ENCODE results near the gene SASH1.

Gene SASH1

DNA sequence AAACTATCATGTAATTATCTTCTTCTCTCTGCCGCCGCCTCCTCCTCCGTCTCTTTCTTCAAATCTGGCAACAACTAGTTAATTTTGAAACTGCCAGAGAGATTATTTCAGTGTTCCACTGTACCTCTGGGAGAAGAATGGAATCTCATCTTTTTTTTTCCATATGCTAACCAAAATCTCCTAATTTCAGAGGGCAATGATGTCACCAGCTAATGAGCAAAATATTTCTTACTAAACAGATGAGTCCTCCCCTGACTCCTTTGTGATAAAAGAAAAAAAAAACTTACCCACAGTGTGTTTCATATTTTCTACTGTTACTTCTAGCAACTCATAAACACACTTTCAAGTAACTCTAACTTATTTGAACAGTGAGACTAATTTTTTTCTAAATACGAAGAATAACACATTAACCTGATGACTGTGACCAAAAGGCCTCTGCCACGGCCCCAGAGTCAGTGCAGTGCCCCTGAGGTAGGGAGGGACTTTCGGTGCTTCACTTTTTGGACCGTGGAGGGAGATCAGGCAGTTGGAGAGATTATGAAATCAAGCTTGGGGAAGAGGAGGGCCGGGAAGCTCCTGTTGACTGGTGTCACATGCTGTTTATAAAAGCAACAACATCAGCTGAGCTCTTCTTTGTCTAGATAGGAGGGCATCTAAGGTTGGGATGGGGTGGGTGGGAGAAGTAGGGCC lies 159.6 kb downstream of the SASH1 start:
- DNase-seq, result no peak

- DNase-seq, result no peak
These were observed 160.1 kb downstream of the SASH1 start for GRCh38 chr6:148502773-148503135.

GRCh38 chr6:148503703-148504102 lies 161.1 kb downstream of the SASH1 start:
- no peak for DNase-seq

DNA sequence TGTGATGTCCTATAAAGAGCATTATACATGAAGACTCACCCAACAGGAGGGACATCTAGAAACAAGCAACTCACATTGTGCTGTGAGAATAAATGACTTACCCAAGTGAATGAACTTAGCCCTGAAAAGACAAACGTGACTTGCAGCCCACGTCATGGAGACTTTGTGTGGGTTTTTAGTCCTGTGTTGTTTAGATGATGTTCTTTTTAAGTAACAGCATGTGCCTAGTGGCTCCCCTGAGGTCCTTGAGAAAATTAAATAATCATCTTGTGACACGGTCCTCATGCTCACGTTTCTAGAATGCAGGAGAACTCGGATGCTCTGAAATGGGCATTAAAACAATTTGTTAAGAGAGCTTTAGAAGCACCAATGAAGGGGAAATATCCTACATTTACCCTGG lies 165.1 kb downstream of the SASH1 start:
- no peak for DNase-seq

- DNase-seq, result no peak
These were observed 165.9 kb downstream of the SASH1 start for GRCh38 chr6:148508401-148509041.

DNA sequence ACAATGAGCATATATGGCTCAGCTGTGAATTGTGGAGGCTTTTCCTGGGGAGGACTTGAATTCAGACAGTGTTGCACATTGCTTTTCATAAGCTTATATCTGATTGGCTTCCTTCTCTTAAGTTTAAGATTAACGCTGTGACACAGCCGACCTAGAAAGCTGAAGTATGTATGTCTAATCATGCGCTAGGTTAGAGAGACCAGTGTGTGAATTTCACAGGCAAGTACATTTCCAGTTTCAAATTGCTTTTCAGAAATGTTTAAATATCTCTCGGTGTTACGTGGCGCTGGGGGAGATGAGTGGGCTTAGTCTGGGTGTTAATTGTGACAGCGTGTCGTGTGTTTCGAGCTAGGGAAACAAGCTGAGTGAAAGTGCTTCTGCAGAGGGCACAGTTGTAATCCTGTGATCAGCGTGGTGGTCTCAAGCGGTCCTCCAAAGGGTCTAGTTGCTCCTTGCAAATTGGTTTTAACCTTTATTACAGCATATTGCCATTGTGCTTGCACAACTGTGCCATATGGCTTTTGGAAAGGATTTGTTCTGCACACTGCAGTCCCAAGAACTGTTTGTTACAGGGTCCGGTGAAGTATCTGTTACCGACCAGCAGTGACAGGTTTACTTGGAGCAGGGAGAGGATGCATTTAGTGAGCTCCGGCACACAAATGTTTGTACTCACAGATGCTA lies 166.6 kb downstream of the SASH1 start:
- DNase-seq, result no peak

DNA sequence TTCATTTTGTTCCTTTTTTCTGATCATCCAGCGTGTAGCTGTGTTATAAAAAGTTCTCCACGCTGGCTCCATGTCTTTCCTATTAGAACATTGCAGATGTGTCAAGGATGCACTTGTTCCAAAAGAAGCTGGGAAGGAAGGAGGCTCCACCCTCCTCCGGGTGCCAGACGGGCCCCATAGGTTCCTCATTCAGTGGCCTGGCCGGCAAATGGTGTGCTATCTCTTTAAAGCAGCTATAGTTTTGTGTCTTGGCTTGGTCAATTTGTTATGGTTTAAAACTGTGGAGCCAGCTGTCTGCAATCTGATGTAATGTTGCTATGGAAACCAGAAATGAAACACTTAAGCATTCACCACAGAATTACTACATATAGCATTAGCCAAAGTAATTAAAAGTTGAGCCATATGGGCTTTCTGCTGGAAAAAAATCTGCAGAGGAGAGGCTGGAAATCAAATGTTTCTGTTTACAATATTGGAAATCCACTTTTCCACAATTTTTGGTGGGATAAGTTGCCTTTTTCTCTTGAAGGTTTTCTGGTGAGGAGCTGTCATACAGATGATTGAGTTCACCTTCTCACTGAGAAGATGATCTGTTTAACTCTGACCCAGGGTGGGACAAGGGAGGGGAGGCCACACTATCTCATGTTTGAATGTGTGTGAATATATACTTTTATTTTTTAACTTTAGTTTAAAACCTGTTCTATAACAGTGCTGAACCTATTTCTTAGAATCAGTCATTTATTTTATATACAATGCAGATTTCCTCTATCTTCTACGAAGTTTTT lies 167.4 kb downstream of the SASH1 start:
- peak; percentile 69 for DNase-seq

GRCh38 chr6:148513145-148514071 lies 170.8 kb downstream of the SASH1 start:
- no peak for DNase-seq

DNA sequence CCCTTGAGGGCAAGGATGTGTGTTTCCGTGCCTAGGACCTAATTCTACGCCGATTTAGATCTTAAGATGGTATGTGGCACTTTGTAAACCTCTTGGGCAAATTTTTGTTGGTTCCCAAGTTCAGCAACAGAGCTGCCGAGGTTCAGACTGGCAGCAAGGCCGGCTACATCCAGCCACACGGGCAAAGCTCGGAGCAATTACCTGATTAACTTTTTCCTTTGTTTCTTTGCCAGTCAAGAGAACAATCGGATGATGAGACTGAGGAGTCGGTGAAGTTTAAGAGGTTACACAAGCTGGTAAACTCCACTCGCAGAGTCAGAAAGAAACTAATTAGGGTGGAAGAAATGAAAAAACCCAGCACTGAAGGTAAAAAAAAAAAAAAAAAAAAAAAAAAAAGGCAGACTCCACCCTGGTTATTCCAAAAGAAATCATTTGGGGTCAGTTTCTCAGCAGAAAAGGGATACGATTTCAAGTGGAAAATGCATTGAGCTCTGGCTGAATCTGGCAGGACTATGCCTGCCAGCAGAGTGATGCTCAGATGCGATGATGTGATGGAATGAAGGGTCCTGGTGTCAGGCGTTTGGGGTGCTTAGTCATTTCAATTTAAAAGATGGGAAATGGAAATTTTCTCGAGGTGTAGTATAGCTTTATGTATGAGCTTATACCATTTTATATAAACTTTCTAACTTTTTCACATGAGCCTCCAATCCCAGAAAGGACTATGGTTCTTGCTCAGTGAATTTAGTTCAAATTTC lies 171.6 kb downstream of the SASH1 start:
- DNase-seq, result no peak

DNA sequence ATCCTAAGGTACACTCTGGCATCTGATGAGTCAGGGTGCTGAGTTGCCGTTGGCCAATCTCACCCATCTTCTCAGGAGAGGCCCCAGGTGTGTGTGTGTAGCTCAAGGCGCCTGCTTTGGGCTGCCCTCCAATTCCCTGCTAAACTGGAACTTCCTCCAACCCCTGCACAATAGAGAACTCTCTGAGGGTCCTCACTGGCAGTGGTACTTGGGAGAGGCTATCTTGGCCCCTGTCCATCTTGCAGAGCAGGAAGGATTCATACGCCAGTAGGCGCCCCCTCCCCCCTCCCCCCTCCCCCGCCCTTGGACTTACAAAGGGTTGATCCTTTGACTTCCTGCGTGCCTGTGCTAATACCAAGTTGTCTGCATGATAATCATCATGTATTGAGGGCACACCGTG lies 173.6 kb downstream of the SASH1 start:
- no peak for DNase-seq

GRCh38 chr6:148516617-148517016 lies 174.0 kb downstream of the SASH1 start:
- no peak for DNase-seq

DNA sequence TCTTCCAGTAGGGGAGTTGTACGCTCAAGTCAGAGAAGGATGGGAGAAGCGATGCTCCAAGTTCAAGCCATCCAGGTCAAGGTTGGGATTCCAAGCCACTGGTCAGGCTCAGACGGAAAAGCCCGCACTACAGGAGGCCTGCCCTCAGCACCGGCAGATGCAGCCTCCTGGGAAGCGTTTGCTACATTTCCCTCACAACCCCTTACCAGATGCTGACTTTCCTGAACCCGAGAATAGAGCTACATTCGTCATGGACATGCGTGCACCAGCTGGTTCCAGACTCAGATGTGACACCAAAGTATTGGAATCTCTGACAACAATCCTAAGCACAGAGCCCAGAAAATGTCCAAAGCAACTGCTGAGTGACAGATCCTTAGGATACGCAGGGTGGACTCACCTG lies 174.8 kb downstream of the SASH1 start:
- DNase-seq, result no peak

DNA sequence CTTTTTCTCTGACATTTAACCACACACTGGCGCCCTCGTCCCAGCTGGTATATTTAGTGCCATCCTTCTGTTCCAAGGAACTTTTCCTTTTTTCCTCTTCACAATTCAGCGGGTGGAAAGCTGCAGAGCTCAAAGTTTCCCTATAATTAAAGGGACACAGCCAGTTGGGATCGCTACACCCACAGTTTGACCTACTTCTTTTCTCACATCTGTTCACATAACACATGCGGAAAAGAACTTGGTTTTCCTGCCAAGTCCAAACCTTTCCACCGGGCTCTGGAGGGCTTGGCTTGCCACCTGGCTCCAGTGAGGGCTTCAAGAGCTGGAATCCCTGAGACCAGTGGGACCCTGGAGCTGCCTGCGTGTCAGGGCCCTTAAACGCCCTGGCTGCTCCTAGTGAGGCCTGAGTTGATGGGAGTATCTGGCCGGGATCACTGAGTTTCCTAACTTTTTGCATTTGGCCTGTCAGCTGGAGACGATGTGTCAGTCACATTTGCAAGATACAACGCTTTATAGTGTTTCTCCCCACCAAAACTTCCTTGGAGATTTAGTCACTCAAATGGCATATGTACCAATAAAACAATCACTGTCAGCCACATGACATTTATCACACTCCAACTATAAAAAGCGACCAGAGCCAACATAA lies 176.0 kb downstream of the SASH1 start:
- DNase-seq, result no peak

DNA sequence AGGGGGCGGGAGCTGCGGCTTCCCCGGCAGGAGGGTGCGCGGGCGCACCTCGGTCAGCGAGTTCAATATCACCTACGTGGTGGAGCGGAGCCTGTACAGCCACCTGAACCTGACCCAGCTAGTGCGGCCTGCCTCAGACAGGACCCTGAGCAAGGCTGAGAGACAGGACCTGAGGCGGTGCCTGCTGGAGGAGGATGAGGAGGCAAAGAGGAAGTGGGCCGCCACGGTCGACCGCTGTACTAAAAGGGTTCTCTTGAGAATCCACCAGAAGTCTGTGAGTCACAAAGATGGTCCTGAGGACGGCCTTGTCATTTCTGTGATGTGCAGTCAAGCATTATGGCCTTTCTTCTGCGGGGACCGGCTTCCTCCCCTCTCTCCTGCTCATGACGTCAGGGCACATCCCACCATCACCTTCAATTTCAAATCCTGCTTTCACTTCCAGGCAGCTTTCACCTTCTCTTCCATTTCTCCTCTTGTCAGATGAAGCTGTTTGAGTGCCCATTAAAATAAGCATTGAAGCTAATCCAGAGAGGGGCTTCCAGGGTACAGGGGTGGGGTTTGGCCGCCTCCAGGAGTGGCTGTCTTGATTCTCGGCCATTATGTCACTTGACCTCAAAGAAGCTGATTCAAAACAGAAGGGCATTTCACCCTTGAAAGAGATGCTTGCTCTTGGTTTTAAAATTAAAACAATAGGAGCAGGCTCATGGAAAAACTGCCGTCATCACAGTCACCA lies 177.6 kb downstream of the SASH1 start:
- no peak for DNase-seq

DNA sequence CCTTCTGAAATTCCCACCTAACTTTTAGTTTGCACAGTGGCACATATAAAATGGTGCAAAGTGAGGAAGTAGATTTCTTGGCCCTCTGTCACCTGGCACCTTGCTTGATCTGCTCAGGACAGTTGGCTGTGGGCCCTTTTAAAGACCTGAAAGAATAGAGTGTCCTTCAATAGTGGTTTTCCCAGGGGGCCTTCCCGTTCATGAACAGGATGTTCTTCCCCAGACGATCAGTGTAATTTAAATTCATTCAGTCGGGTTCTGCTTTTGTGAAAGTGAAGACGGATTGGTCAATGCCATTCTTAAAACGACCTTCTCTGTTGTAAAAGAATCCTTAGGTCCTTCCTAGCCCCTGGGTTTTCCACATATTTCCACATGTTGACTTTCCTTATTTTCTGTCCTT lies 178.5 kb downstream of the SASH1 start:
- no peak for DNase-seq

- no peak for DNase-seq
These were observed 178.9 kb downstream of the SASH1 start for GRCh38 chr6:148521586-148521985.

DNA sequence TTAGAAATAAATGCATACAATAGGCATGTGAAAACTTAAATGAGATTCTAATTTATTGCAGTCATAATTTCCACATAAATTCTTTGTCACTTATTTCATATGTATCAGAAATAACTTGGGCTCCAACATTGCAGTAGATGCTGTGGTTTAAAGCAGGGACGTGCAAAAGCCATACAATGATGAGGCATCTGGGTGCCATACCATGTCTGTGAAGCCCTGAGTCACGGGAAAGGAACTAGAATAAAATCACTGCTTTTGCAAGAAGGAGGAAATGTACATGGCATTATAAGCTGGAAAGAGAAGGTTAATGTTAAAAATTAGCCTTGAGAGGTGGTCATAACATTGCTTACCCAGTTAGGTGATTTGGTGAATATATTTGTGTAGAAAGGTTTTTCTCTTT lies 180.4 kb downstream of the SASH1 start:
- no peak for DNase-seq

DNA sequence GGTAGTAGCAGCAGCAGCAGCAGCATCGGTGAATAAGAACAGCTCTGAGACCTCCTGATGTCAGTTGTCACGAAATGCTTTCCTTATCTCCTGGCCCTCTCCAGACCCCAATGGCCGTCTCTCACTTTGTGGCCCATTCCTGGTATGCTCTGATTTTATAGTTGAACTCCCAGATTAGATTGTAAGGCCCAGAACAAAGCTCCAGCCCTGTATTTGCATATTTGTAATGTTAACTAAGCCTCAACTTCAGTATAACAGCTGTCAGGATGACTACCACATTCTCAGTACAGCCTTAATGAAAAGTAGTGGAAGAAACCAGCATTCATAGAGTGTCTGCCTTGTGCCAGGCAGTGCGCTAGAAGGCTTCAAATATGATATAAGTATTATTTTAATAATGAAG lies 180.9 kb downstream of the SASH1 start:
- no peak for DNase-seq

- DNase-seq, result no peak
These were observed 181.8 kb downstream of the SASH1 start for GRCh38 chr6:148524471-148524882.

DNA sequence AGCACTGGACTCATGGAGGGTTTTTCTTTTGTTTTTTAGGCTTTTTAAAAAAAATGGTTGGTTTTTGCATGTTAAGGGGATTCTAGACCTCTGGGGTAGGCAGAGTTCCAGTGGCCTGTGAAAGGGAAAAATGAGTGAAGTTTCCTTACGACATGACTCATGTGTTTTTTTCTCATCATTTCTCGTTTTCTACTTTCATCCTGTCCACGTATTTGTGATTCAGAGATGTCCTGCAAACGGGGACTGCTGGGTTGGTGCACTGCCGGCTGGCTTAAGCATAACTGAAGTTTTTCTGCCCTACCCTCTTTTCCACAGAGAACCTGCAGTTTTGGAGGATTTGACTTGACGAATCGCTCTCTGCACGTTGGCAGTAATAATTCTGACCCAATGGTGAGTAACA lies 182.3 kb downstream of the SASH1 start:
- DNase-seq, result no peak

Data from SIG-M5 (cell line).